K562 (cell line): ENCODE measurements around the gene ADPRHL1. TPM values are rescaled to one million over a fixed set of nuclear protein-coding genes. Genes with fewer than 3 reads are reported as not detected.

Experiments used
- CBX8 ChIP-seq: fragments of 200-600 bp; sonication (generic); IDR thresholded peaks from 2 replicates; pipeline ENCODE4 v1.6.1; 2012; ENCODE audit warnings: borderline replicate concordance, mixed run types, low read depth, mild to moderate bottlenecking, moderate library complexity, mixed read lengths, low read length, control low read depth, inconsistent platforms; ENCODE audit not compliant: poor library complexity, severe bottlenecking; ENCODE audit errors: extremely low read depth
- CHD4 ChIP-seq: fragments of 200-600 bp; sonication (generic); IDR thresholded peaks from 3 replicates; pipeline ENCODE4 v1.6.1; 2012; ENCODE audit warnings: low read depth, mild to moderate bottlenecking, mixed read lengths, low read length, inconsistent platforms; ENCODE audit not compliant: insufficient read depth, insufficient replicate concordance, poor library complexity, severe bottlenecking
- EP300 ChIP-seq: IDR thresholded peaks from 2 replicates; pipeline ENCODE4 v1.6.1; 2012; ENCODE audit warnings: low read length, improper control_type of control experiment
- FOSL1 ChIP-seq: fragments of 200-800 bp; sonication (Bioruptor generic); conservative IDR thresholded peaks from 2 replicates; pipeline ENCODE4 v1.6.1; 2016; ENCODE audit warnings: missing genetic modification characterization, missing compliant biosample characterization
- FOXA1 ChIP-seq: fragments of 450-650 bp; IDR thresholded peaks from 2 replicates; pipeline ENCODE4 v1.6.1; 2016; ENCODE audit warnings: mild to moderate bottlenecking, borderline replicate concordance
- FOXK1 ChIP-seq: sonication (generic); formaldehyde crosslinking; IDR thresholded peaks from 2 replicates; pipeline ENCODE4 v1.8.0; 2022; ENCODE audit warnings: missing genetic modification reagents, mild to moderate bottlenecking, borderline replicate concordance
- JUNB ChIP-seq: fragments of 450-650 bp; formaldehyde crosslinking; conservative IDR thresholded peaks from 2 replicates; pipeline ENCODE4 v1.4.0; 2020; ENCODE audit warnings: mild to moderate bottlenecking
- MEF2A ChIP-seq: IDR thresholded peaks from 2 replicates; pipeline ENCODE4 v1.6.1; 2011; ENCODE audit warnings: low read depth, mild to moderate bottlenecking, low read length, moderate library complexity; ENCODE audit not compliant: control insufficient read depth
- MYBL2 ChIP-seq, 2 experiments: fragments of 450-650 bp in 1 of 2; sonication (generic) in 1 of 2; formaldehyde crosslinking in 1 of 2; IDR thresholded peaks; 2 replicates each; pipeline versions ENCODE4 v1.6.1 to v1.8.1; 2017 to 2022; ENCODE audit warnings: borderline replicate concordance in 1 of 2, inconsistent platforms in 1 of 2, low read depth in 1 of 2, mild to moderate bottlenecking in 1 of 2, missing genetic modification reagents in 1 of 2, moderate library complexity in 1 of 2
- NEUROD1 ChIP-seq: fragments of 150-350 bp; IDR thresholded peaks from 2 replicates; pipeline ENCODE4 v1.6.1; 2014; ENCODE audit warnings: borderline replicate concordance, low read length, low read depth; ENCODE audit not compliant: partially characterized antibody
- PRMT5 ChIP-seq: sonication (generic); formaldehyde crosslinking; IDR thresholded peaks from 2 replicates; pipeline ENCODE4 v1.5.0; 2020; ENCODE audit warnings: missing genetic modification reagents
- SRSF1 ChIP-seq: fragments of 200-400 bp; formaldehyde crosslinking; IDR thresholded peaks from 2 replicates; pipeline ENCODE4 v1.6.1; 2017; ENCODE audit warnings: mild to moderate bottlenecking, low read depth, low read length, moderate library complexity
- ZKSCAN8 ChIP-seq: fragments of 200-800 bp; sonication (Bioruptor generic); IDR thresholded peaks from 2 replicates; pipeline ENCODE4 v1.6.1; 2016; ENCODE audit warnings: missing genetic modification characterization, missing compliant biosample characterization
- ZNF184 ChIP-seq: sonication (generic); formaldehyde crosslinking; IDR thresholded peaks from 2 replicates; pipeline ENCODE4 v1.5.0; 2020; ENCODE audit warnings: missing genetic modification reagents
- ZNF263 ChIP-seq: sonication (generic); formaldehyde crosslinking; IDR thresholded peaks from 2 replicates; pipeline ENCODE4 v1.8.0; 2022; ENCODE audit warnings: mild to moderate bottlenecking, missing genetic modification reagents, borderline replicate concordance
- ZNF695 ChIP-seq: fragments of 450-650 bp; formaldehyde crosslinking; IDR thresholded peaks from 2 replicates; pipeline ENCODE4 v1.4.0; 2020; ENCODE audit warnings: mild to moderate bottlenecking, moderate library complexity
- ZNF75A ChIP-seq: fragments of 450-650 bp; formaldehyde crosslinking; IDR thresholded peaks from 2 replicates; pipeline ENCODE4 v1.4.0; 2020; ENCODE audit warnings: mild to moderate bottlenecking
- ZNF778 ChIP-seq: fragments of 450-650 bp; formaldehyde crosslinking; IDR thresholded peaks from 2 replicates; pipeline ENCODE4 v1.4.0; 2020; ENCODE audit warnings: mild to moderate bottlenecking, moderate library complexity
- polyA plus RNA-seq, 8 experiments: library from polyadenylated mRNA; depleted of rRNA in 4 of 8; stranded (reverse) in 5 of 8; unstranded in 3 of 8; fragments of >200 nt; fragmentation: Nextera tagmentation in 2 of 8; fragmentation: Illumina TruSeq in 1 of 8; extraction: Ambion mirVana in 2 of 8; extraction: Trizol in 1 of 8; gene quantifications; 2 replicates each; pipeline versions ENCODE4 v1.2.1 to v1.2.3, GENCODE V29; 2011 to 2014; ENCODE audit warnings: inconsistent platforms in 1 of 8, missing spikeins in 1 of 8
- total RNA-seq, 7 experiments: library from RNA; depleted of rRNA in 6 of 7; stranded (reverse); fragments of >200 nt in 6 of 7; fragmentation: Illumina TruSeq in 2 of 7; extraction: Trizol in 2 of 7; gene quantifications; 2 replicates each; pipeline versions ENCODE4 v1.2.1 to v1.2.3, GENCODE V29; 2011 to 2021; ENCODE audit warnings: low replicate concordance in 1 of 7
- TF ChIP-seq, protein P1 (sequence below): fragments of 250-450 bp; sonication (Bioruptor Pico); IDR thresholded peaks from 2 replicates; pipeline ENCODE4 v1.5.0; 2021; ENCODE audit warnings: mild to moderate bottlenecking, borderline replicate concordance
- TF ChIP-seq, protein P2 (sequence below): fragments of 450-650 bp; formaldehyde crosslinking; IDR thresholded peaks from 2 replicates; pipeline ENCODE4 v1.4.0; 2020; ENCODE audit warnings: mild to moderate bottlenecking, moderate library complexity
- TF ChIP-seq, protein P3 (sequence below): fragments of 250-450 bp; sonication (Bioruptor Pico); IDR thresholded peaks from 2 replicates; pipeline ENCODE4 v1.8.0; 2021; ENCODE audit warnings: moderate library complexity, mild to moderate bottlenecking, inconsistent platforms

ADPRHL1 gene
- total and polyA plus RNA-seq, 9 of the 15 experiments (the other 6 are each of a cell fraction or from before 2014, with no cell fraction given) = 0.06 to 0.76 (median 0.37) TPM; not detected in 1

DNA sequence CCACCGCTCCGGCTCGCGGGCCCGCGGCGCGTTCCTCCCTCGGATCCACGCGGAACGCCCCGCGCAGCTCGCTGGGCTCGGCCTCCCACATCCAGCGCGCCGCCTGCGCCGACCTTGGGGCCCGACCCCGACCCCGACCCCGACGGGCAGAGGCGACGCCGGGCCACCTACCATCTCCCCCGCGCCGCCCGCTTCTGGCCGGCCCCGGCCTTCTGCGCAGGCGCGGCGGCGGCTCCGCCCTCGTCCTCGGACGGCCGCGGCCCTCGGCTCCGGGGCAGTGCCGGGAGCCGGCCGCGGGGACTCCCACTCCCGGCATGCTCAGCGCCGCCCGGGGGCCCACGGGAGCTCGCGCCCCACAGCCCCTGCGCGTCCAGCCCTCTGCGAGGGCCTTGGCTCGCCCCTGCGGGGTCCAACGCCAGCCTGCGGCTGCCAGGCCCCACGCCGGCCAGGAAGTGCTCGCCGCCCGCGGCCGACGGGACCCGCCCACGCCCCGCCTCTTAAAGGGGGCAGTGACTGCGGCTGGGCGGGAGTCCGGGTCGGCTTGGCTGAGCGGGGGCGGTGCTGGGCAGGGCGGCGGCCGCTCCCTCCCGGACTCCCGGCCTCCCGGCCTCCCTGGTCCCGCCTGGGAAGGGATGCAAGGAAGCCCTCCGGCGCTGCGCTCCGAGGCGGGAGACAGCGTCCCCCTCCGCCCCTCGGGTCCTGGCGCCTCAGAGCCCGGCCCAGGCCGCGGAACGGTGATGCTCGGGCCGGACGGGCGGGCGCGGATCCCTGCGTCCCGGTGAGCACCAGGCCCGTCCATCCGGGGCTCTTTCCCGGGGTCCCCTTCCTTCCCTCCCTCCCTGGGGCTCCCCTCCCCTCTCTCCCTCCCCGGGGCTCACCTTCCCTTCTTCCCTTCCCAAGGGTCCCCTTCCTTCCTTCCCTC, 37.5 kb upstream of the ADPRHL1 start, which contains the start of gene DCUN1D2 (continued):
- TF ChIP-seq ZKSCAN8 (CRISPR knock-in tag) = no peak
- TF ChIP-seq, protein P1, sequence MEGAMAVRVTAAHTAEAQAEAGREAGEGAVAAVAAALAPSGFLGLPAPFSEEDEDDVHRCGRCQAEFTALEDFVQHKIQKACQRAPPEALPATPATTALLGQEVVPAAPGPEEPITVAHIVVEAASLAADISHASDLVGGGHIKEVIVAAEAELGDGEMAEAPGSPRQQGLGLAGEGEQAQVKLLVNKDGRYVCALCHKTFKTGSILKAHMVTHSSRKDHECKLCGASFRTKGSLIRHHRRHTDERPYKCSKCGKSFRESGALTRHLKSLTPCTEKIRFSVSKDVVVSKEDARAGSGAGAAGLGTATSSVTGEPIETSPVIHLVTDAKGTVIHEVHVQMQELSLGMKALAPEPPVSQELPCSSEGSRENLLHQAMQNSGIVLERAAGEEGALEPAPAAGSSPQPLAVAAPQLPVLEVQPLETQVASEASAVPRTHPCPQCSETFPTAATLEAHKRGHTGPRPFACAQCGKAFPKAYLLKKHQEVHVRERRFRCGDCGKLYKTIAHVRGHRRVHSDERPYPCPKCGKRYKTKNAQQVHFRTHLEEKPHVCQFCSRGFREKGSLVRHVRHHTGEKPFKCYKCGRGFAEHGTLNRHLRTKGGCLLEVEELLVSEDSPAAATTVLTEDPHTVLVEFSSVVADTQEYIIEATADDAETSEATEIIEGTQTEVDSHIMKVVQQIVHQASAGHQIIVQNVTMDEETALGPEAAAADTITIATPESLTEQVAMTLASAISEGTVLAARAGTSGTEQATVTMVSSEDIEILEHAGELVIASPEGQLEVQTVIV (CRISPR knock-in tag) = no peak
- TF ChIP-seq MEF2A = no peak
- TF ChIP-seq CBX8 = no peak
- TF ChIP-seq ZNF184 (CRISPR knock-in tag) = no peak
- TF ChIP-seq JUNB (CRISPR knock-in tag) = no peak
- TF ChIP-seq ZNF263 = no peak
- no peak for TF ChIP-seq FOXK1 (CRISPR knock-in tag)
- TF ChIP-seq, protein P2, sequence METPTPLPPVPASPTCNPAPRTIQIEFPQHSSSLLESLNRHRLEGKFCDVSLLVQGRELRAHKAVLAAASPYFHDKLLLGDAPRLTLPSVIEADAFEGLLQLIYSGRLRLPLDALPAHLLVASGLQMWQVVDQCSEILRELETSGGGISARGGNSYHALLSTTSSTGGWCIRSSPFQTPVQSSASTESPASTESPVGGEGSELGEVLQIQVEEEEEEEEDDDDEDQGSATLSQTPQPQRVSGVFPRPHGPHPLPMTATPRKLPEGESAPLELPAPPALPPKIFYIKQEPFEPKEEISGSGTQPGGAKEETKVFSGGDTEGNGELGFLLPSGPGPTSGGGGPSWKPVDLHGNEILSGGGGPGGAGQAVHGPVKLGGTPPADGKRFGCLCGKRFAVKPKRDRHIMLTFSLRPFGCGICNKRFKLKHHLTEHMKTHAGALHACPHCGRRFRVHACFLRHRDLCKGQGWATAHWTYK (CRISPR knock-in tag) = no peak
- TF ChIP-seq EP300 = peak; percentile 4; the same call in 1 of the 2 replicates
- TF ChIP-seq, protein P3, sequence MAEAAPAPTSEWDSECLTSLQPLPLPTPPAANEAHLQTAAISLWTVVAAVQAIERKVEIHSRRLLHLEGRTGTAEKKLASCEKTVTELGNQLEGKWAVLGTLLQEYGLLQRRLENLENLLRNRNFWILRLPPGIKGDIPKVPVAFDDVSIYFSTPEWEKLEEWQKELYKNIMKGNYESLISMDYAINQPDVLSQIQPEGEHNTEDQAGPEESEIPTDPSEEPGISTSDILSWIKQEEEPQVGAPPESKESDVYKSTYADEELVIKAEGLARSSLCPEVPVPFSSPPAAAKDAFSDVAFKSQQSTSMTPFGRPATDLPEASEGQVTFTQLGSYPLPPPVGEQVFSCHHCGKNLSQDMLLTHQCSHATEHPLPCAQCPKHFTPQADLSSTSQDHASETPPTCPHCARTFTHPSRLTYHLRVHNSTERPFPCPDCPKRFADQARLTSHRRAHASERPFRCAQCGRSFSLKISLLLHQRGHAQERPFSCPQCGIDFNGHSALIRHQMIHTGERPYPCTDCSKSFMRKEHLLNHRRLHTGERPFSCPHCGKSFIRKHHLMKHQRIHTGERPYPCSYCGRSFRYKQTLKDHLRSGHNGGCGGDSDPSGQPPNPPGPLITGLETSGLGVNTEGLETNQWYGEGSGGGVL = no peak
- TF ChIP-seq CHD4 = no peak
- TF ChIP-seq ZNF695 = no peak
- TF ChIP-seq NEUROD1 = peak; percentile 39
- no peak for TF ChIP-seq FOXA1
- no peak for TF ChIP-seq FOSL1 (tag)
- no peak for TF ChIP-seq SRSF1
- TF ChIP-seq ZNF778 (CRISPR knock-in tag) = no peak
- no peak for TF ChIP-seq ZNF75A
- TF ChIP-seq PRMT5 (CRISPR knock-in tag) = no peak
- TF ChIP-seq MYBL2 (IDR thresholded peaks at IDR 0.05; ENCODE audit: low read depth) = no peak
- TF ChIP-seq MYBL2 (CRISPR knock-in tag; IDR thresholded peaks at IDR 0.05; ENCODE audit: borderline replicate concordance) = no peak
